GM18502 (cell line): ENCODE measurements around the gene ERCC2.

Experiments used
- ATAC-seq: cut with Tn5 transposase; IDR thresholded peaks from one replicate; pipeline ENCODE4 v1.9.1; 2021; ENCODE audit warnings: mild to moderate bottlenecking; ENCODE audit not compliant: unreplicated experiment, poor library complexity

Gene ERCC2

GRCh38 chr19:45402298-45403061, 32.1 kb upstream of the ERCC2 start:
- ATAC-seq, result no peak

DNA sequence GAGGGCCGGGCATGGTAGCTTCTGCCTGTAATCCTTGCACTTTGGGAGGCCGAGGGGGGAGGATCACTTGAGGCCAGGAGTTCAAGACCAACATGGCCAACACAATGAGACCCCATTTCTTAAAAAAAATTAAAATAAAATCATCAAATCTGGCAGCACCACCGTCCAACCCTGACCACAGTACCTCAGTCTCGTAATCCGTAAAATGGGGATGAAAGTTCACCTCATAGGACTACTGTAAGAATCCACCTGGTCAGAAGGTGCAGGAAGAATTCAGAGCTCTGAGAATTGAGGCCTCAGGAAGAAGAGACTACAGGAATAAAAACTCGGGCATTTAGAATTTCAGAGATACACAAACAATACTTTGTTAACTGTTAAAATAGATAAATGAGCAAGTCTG, 31.4 kb upstream of the ERCC2 start:
- ATAC-seq, result no peak

- ATAC-seq, result no peak
These were observed 29.8 kb upstream of the ERCC2 start for GRCh38 chr19:45400192-45400591.

- ATAC-seq, result no peak
These were observed 25.6 kb upstream of the ERCC2 start for GRCh38 chr19:45395821-45396617.

GRCh38 chr19:45391871-45392665, 21.7 kb upstream of the ERCC2 start:
- no peak for ATAC-seq

DNA sequence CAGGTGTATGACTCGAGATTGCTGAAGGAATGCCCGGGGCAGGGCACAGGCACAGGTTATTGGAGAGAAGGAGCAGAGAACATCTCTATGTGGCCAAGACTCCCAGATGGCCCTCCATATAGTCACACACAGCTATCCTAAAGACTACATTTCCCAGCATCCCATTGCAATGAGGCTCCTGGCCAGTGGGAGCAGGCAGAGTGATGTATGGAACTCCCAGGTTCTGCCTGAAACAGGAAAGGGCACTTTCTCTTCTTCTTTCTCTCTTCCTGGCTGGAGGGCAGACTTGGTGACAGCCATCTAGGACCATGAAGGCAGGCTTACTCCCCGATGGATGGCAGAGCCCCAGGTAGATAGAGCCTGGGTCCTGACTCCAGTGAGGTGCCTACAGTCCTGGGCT, 21.0 kb upstream of the ERCC2 start:
- no peak for ATAC-seq

GRCh38 chr19:45385392-45386221, 15.2 kb upstream of the ERCC2 start:
- no peak for ATAC-seq

GRCh38 chr19:45382426-45382825, 12.1 kb upstream of the ERCC2 start:
- ATAC-seq, result no peak

DNA sequence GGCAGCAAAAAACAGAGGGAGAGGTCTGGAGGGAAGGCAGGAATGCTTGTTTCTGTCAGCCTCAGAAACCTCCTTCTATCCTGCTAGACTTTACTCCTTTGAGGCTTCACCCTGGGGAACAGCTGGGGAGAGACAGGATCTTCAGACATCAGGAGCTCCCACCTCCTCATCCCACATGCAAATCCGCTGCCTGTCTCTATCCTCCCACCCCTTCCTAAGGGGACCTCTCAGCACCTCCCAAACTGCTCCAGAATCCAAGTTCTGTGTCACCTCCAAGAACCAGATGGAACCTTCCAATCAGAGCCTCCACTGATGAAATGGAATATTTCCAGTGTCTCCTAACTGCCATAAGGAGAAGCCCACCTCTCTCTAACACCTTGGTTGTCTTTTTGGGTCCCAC, 9.7 kb upstream of the ERCC2 start:
- no peak for ATAC-seq

GRCh38 chr19:45376045-45376724, 5.8 kb upstream of the ERCC2 start:
- ATAC-seq, result no peak

DNA sequence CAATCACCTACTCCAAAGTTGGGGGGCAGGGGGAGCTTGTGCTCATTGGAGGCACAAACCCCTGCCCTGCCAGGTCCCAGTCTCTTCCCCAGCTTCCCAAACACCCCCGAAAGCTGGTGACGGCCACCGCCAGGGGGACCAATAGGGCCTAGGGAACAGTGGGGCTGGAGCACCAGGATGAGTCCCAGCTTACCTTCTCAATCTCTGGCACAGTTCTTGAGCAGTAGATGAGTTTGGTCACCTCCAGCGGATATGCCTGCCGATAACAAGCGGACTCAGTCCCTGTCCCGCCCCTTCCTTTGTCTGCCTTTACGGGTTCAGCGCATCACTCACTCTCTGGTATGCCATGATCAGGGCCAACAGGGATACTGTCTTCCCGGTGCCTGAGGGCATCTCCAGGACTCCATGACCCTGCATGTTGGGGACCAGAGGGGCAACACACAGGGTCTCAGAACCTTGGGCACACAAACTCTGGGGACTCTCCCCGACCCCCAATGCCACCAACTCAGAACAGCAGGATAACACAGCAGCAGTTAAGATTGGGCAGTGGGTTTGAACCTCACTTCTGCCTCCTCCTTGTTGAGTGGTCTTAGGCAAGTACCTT, 1.5 kb downstream of the ERCC2 start:
- no peak for ATAC-seq

DNA sequence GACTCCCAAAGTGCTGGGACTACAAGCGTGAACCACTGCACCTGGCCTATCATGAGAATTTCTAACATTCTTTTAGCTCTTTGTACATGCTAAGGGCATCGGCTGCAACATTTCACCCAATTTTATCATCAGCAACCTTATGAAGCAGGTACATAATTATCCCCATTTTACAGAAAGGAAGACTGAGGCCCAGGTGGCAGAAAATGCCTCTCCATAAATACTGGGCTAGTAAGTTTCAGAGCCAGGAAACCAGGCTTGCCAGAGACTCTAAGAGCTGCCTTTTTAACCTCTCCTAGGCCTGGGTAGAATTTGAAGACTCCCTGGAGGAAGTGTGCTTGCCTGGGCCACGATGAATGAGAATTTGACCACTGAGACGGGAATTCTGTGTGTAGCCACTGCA, 2.2 kb downstream of the ERCC2 start:
- no peak for ATAC-seq

- ATAC-seq, result no peak
These were observed 5.7 kb downstream of the ERCC2 start for GRCh38 chr19:45364696-45365095.

DNA sequence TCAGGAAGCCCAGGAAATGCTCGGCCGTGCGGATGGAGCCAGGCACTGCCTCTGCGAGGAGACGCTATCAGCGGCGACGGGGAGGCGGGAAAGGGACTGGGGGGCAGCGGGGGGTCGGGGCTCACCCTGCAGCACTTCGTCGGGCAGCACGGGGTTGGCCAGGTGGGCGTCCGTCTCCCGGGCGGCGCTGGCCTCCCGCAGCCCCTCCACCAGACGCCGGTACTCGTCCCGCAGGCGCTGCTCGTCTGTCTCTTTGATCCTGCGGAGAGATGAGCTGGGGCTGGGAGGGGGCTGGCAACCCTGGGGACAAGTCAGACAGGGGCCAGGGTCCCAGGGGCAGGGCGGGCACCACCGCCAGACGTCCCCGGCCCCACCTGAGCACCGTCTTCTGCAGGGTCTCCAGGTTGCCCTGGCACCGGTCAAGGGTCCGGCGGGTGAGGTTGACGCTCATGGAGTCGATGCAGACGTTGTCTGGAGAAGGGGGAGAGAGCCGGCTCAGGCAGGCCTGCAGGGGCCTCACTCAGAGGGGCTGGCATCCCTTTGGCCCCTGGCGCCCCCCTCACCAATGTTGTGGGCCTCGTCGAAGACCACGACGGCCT, 6.4 kb downstream of the ERCC2 start:
- no peak for ATAC-seq

DNA sequence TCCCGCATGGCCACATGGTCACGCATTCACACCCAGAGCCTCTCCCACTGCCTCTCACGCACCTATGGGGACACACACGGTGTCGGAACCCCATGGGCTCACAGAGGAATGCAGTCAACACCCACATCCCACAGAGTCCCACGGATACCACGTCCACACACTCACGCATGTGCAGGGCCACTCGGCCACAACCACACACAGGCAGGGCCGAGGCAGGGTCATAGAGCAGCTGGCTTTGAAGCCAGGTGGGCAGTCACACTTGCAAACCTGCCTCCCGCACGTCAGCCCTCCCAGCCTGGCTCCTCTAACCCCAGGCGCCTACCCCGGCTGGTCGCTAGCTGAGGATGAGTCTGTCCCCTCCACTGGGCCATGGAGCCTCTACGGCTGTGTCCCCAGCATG, 8.1 kb downstream of the ERCC2 start:
- no peak for ATAC-seq

GRCh38 chr19:45361608-45362007, 8.8 kb downstream of the ERCC2 start:
- no peak for ATAC-seq

DNA sequence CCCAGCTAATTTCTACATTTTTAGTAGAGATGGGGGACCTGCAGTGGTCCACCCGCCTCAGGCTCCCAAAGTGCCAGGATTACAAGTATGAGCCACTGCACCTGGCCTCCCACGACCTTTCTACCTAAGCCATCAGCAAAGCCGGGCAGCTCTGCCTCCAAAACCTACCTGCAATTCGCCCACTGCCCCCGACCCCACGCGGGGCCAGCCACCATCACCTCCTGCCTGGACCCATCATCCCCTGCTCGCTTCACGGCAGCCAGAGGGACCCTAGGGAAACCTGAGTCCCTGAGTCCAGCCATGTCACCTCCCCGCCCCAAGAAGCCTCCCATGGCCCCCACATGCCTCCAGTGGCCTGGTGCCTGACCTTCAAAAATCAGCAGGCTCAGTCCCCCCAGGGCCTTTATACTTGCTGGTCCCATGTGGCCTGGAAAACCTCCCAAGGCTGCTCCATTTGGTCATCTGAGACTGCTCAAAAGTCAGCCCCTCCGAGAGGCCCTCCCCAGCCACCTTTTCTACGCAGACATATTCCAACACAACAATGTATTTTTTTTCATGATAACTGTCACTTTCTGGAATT, 12.1 kb downstream of the ERCC2 start:
- ATAC-seq, result no peak

GRCh38 chr19:45357445-45357783, 13.0 kb downstream of the ERCC2 start:
- no peak for ATAC-seq
